Tibial nerve (tissue), 4 donors: ENCODE measurements around the gene LAMP1.
"Not testable (repeated sequence)": the region's sequence is repeated elsewhere in the genome, so short reads cannot be mapped to it uniquely, and the experiment has no call there.

Source experiments
- CTCF ChIP-seq, 5 experiments: fragments of 200-600 bp in 3 of 5; fragments of 450-650 bp in 2 of 5; sonication (generic) in 3 of 5; IDR thresholded peaks; one replicate each; pipeline ENCODE4 v1.5.1; 2016 to 2019; ENCODE audit warnings: antibody characterized with exemption in 5 of 5, mild to moderate bottlenecking in 3 of 5, moderate library complexity in 2 of 5
- EP300 ChIP-seq, 2 donors: sonication (generic); formaldehyde crosslinking; IDR thresholded peaks; one replicate each; pipeline ENCODE4 v1.6.1; 2017; ENCODE audit warnings: antibody characterized with exemption in 2 of 2, mild to moderate bottlenecking in 1 of 2
- POLR2A ChIP-seq, 2 donors: fragments of 450-650 bp; IDR thresholded peaks; one replicate each; pipeline ENCODE4 v1.6.1; 2017; ENCODE audit warnings: antibody characterized with exemption in 2 of 2, mild to moderate bottlenecking in 2 of 2, moderate library complexity in 2 of 2

GRCh38 chr13:113371701-113372100 lies 74.7 kb downstream of the LAMP1 start:
- TF ChIP-seq CTCF, POLR2A, EP300 (IDR thresholded peaks at IDR 0.05): not testable (repeated sequence)
